Prostate gland (tissue), 2 donors: ENCODE results near the gene B9D1.

Source experiments
- POLR2A ChIP-seq: fragments of 450-650 bp; IDR thresholded peaks from one replicate; pipeline ENCODE4 v1.6.1; 2016; ENCODE audit warnings: antibody characterized with exemption, mild to moderate bottlenecking
- POLR2AphosphoS5 ChIP-seq: sonication (generic); formaldehyde crosslinking; IDR thresholded peaks from one replicate; pipeline ENCODE4 v1.6.1; 2017; ENCODE audit warnings: antibody characterized with exemption
- TF ChIP-seq, protein P1 (sequence below), 4 experiments: fragments of 200-600 bp in 2 of 4; fragments of 450-650 bp in 2 of 4; sonication (generic) in 2 of 4; IDR thresholded peaks; 1 replicate in 3 of 4; 2 replicates in 1 of 4; pipeline ENCODE4 v1.5.1; 2016 to 2019; ENCODE audit warnings: antibody characterized with exemption in 4 of 4, mild to moderate bottlenecking in 2 of 4, moderate library complexity in 2 of 4

GRCh38 chr17:19343671-19344151 is 18.8 kb downstream of the B9D1 start:
- no peak for TF ChIP-seq POLR2A
- TF ChIP-seq, protein P1, sequence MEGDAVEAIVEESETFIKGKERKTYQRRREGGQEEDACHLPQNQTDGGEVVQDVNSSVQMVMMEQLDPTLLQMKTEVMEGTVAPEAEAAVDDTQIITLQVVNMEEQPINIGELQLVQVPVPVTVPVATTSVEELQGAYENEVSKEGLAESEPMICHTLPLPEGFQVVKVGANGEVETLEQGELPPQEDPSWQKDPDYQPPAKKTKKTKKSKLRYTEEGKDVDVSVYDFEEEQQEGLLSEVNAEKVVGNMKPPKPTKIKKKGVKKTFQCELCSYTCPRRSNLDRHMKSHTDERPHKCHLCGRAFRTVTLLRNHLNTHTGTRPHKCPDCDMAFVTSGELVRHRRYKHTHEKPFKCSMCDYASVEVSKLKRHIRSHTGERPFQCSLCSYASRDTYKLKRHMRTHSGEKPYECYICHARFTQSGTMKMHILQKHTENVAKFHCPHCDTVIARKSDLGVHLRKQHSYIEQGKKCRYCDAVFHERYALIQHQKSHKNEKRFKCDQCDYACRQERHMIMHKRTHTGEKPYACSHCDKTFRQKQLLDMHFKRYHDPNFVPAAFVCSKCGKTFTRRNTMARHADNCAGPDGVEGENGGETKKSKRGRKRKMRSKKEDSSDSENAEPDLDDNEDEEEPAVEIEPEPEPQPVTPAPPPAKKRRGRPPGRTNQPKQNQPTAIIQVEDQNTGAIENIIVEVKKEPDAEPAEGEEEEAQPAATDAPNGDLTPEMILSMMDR (IDR thresholded peaks at IDR 0.05), result no peak
- no peak for TF ChIP-seq POLR2AphosphoS5
